HEK293 (cell line): ENCODE measurements around the gene EBP.

ENCODE experiments used
- CTCF ChIA-PET: fragments of 350-600 bp; formaldehyde crosslinking; extraction: SDS; loops from one replicate; lab custom pipeline; 2021; ENCODE audit warnings: antibody characterized with exemption; lab: Yijun Ruan, JAX
- POLR2A ChIA-PET: fragments of 300-600 bp; formaldehyde crosslinking; extraction: SDS; loops from one replicate; lab custom pipeline; 2020; ENCODE audit warnings: antibody characterized with exemption, inconsistent platforms; lab: Yijun Ruan, JAX
- H3K27ac ChIP-seq: fragments of 200-500 bp; sonication (Bioruptor generic); 2 replicates; pipeline ENCODE4 v1.5.1; 2014; ENCODE audit warnings: low read depth, low read length, control low read depth, inconsistent platforms; ENCODE audit errors: extremely low read depth
- H3K36me3 ChIP-seq, 2 experiments: fragments of 200-500 bp in 1 of 2; sonication (Bioruptor generic) in 1 of 2; 1 replicate in 1 of 2; 2 replicates in 1 of 2; pipeline ENCODE4 v1.5.1; 2014 to 2017; ENCODE audit warnings: inconsistent platforms in 2 of 2, low read length in 2 of 2; ENCODE audit not compliant: control insufficient read depth in 2 of 2, insufficient read depth in 1 of 2
- H3K4me1 ChIP-seq: fragments of 200-500 bp; sonication (Bioruptor generic); 2 replicates; pipeline ENCODE4 v1.5.1; 2014; ENCODE audit warnings: mild to moderate bottlenecking, low read length, inconsistent platforms; ENCODE audit not compliant: control insufficient read depth, insufficient read depth
- H3K4me3 ChIP-seq: 2 replicates; pipeline ENCODE4 v1.5.1; 2011; ENCODE audit warnings: low read depth, mild to moderate bottlenecking, control low read depth, low read length, moderate library complexity
- H3K9me3 ChIP-seq: fragments of 200-500 bp; sonication (Bioruptor generic); 2 replicates; pipeline ENCODE4 v1.5.1; 2014; ENCODE audit warnings: low read depth, low read length, inconsistent platforms; ENCODE audit not compliant: control insufficient read depth, insufficient read depth
- BCL11A ChIP-seq: fragments of 450-650 bp; formaldehyde crosslinking; IDR thresholded peaks from 2 replicates; pipeline ENCODE4 v1.5.1; 2016; ENCODE audit warnings: low read depth, missing biosample characterization, missing genetic modification characterization
- GLIS1 ChIP-seq: fragments of 450-650 bp; formaldehyde crosslinking; IDR thresholded peaks from 2 replicates; pipeline ENCODE4 v1.5.1; 2016; ENCODE audit warnings: missing biosample characterization, missing genetic modification characterization
- OVOL3 ChIP-seq: fragments of 450-650 bp; formaldehyde crosslinking; IDR thresholded peaks from 2 replicates; pipeline ENCODE4 v1.5.1; 2016; ENCODE audit warnings: missing biosample characterization, missing genetic modification characterization
- PRDM4 ChIP-seq: fragments of 450-650 bp; formaldehyde crosslinking; IDR thresholded peaks from 2 replicates; pipeline ENCODE4 v1.5.1; 2017; ENCODE audit warnings: missing biosample characterization, missing genetic modification characterization
- SP2 ChIP-seq: fragments of 450-650 bp; formaldehyde crosslinking; IDR thresholded peaks from 2 replicates; pipeline ENCODE4 v1.5.1; 2016; ENCODE audit warnings: missing biosample characterization, missing genetic modification characterization
- ZNF16 ChIP-seq: fragments of 450-650 bp; formaldehyde crosslinking; IDR thresholded peaks from 2 replicates; pipeline ENCODE4 v1.5.1; 2016; ENCODE audit warnings: low read depth, missing biosample characterization, missing genetic modification characterization
- ZNF169 ChIP-seq: fragments of 450-650 bp; formaldehyde crosslinking; IDR thresholded peaks from 2 replicates; pipeline ENCODE4 v1.5.1; 2016; ENCODE audit warnings: missing biosample characterization, missing genetic modification characterization
- ZNF223 ChIP-seq: fragments of 450-650 bp; formaldehyde crosslinking; IDR thresholded peaks from 2 replicates; pipeline ENCODE4 v1.5.1; 2016; ENCODE audit warnings: missing biosample characterization, missing genetic modification characterization
- ZNF239 ChIP-seq: fragments of 450-650 bp; formaldehyde crosslinking; IDR thresholded peaks from 2 replicates; pipeline ENCODE4 v1.5.1; 2016; ENCODE audit warnings: missing biosample characterization, missing genetic modification characterization
- ZNF341 ChIP-seq: fragments of 450-650 bp; formaldehyde crosslinking; IDR thresholded peaks from 2 replicates; pipeline ENCODE4; 2016; ENCODE audit warnings: low read depth, missing biosample characterization, missing genetic modification characterization
- ZNF404 ChIP-seq: fragments of 450-650 bp; formaldehyde crosslinking; IDR thresholded peaks from 2 replicates; pipeline ENCODE4 v1.5.1; 2017; ENCODE audit warnings: missing biosample characterization, missing genetic modification characterization
- ZNF530 ChIP-seq: fragments of 450-650 bp; formaldehyde crosslinking; IDR thresholded peaks from 2 replicates; pipeline ENCODE4 v1.5.1; 2016; ENCODE audit warnings: low read depth, missing biosample characterization, missing genetic modification characterization
- ZNF558 ChIP-seq: fragments of 450-650 bp; formaldehyde crosslinking; IDR thresholded peaks from 2 replicates; pipeline ENCODE4 v1.5.1; 2016; ENCODE audit warnings: missing biosample characterization, missing genetic modification characterization
- ZNF560 ChIP-seq: fragments of 450-650 bp; formaldehyde crosslinking; IDR thresholded peaks from 2 replicates; pipeline ENCODE4 v1.5.1; 2017; ENCODE audit warnings: missing biosample characterization, missing genetic modification characterization, borderline replicate concordance
- ZNF571 ChIP-seq: fragments of 450-650 bp; formaldehyde crosslinking; IDR thresholded peaks from 2 replicates; pipeline ENCODE4 v1.5.0; 2017; ENCODE audit warnings: missing biosample characterization, missing genetic modification characterization
- ZNF707 ChIP-seq: fragments of 450-650 bp; formaldehyde crosslinking; IDR thresholded peaks from 2 replicates; pipeline ENCODE4 v1.5.1; 2016; ENCODE audit warnings: missing biosample characterization, missing genetic modification characterization
- ZNF76 ChIP-seq: fragments of 450-650 bp; formaldehyde crosslinking; IDR thresholded peaks from 2 replicates; pipeline ENCODE4; 2016; ENCODE audit warnings: low read depth, missing biosample characterization, missing genetic modification characterization, borderline replicate concordance
- ZNF785 ChIP-seq: fragments of 450-650 bp; formaldehyde crosslinking; IDR thresholded peaks from 2 replicates; pipeline ENCODE4 v1.5.1; 2016; ENCODE audit warnings: missing biosample characterization, missing genetic modification characterization
- ZNF791 ChIP-seq: fragments of 450-650 bp; formaldehyde crosslinking; IDR thresholded peaks from 2 replicates; pipeline ENCODE4 v1.5.1; 2016; ENCODE audit warnings: missing biosample characterization, missing genetic modification characterization
- ZSCAN5A ChIP-seq: fragments of 450-650 bp; formaldehyde crosslinking; IDR thresholded peaks from 2 replicates; pipeline ENCODE4 v1.5.1; 2016; ENCODE audit warnings: missing biosample characterization, missing genetic modification characterization
- TF ChIP-seq, protein P1 (sequence below): fragments of 450-650 bp; formaldehyde crosslinking; IDR thresholded peaks from 2 replicates; pipeline ENCODE4 v1.5.1; 2016; ENCODE audit warnings: missing biosample characterization, missing genetic modification characterization

Gene EBP

GRCh38 chrX:48472851-48473703, 48.5 kb upstream of the EBP start:
- Histone ChIP-seq H3K9me3 (no peaks in the 10 kb centered on the region), H3K27ac (no peak overlapping the region), H3K4me3 (no peak overlapping the region), H3K4me1 (0 out of 2 replicates have a peak, but pooled peaks cover 2% of the 10 kb centered on the region), H3K36me3 (peaks cover 0 to 3% of the 10 kb centered on the region in 2 experiments; a peak in 1 of 3 replicates)
- POLR2A ChIA-PET, result no interaction called here
- CTCF ChIA-PET, result interaction anchor here (0.7 kb wide), 2 partner anchors 31 to 1312 kb away, joined by 3 to 4 read pairs; no protein-coding TSS in a partner anchor
- TF ChIP-seq ZNF707 (tag by site-specific recombination) (no peak), ZNF341 (tag by site-specific recombination) (peak; percentile 54; the same call in 1 of the 2 replicates)

DNA sequence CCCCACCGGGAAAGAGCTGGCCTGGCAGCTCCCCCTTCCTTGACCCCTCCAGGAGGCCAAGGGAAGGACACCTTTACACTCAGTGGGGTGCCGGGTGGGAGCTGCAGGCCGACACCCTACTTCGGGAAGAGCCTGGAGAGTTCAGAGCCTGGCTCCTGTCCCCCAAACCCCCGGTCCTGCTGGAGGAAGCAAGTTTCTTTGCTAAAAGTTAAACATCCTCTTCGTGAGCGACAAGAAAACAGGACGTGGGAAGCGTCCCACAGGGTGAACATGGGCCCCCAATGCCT, 48.0 kb upstream of the EBP start:
- no peaks in the 10 kb centered on the region for H3K9me3 ChIP-seq
- no peak for TF ChIP-seq ZNF223 (tag by site-specific recombination)
- no peak for TF ChIP-seq SP2 (tag by site-specific recombination)
- TF ChIP-seq GLIS1 (tag by site-specific recombination), result no peak
- no peak for TF ChIP-seq ZNF16 (tag by site-specific recombination)
- TF ChIP-seq, protein P1, sequence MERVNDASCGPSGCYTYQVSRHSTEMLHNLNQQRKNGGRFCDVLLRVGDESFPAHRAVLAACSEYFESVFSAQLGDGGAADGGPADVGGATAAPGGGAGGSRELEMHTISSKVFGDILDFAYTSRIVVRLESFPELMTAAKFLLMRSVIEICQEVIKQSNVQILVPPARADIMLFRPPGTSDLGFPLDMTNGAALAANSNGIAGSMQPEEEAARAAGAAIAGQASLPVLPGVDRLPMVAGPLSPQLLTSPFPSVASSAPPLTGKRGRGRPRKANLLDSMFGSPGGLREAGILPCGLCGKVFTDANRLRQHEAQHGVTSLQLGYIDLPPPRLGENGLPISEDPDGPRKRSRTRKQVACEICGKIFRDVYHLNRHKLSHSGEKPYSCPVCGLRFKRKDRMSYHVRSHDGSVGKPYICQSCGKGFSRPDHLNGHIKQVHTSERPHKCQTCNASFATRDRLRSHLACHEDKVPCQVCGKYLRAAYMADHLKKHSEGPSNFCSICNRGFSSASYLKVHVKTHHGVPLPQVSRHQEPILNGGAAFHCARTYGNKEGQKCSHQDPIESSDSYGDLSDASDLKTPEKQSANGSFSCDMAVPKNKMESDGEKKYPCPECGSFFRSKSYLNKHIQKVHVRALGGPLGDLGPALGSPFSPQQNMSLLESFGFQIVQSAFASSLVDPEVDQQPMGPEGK, result no peak
- TF ChIP-seq ZNF785, result no peak
- TF ChIP-seq BCL11A (tag by site-specific recombination), result no peak
- TF ChIP-seq ZNF239, result no peak
- no peak for TF ChIP-seq ZNF76 (tag by site-specific recombination)
- TF ChIP-seq ZNF530 (tag by site-specific recombination), result no peak
- no peak for TF ChIP-seq PRDM4
- no peak for TF ChIP-seq OVOL3 (tag by site-specific recombination)
- no peak for TF ChIP-seq ZNF791 (tag by site-specific recombination)
- no peak for TF ChIP-seq ZNF404 (tag by site-specific recombination)
- TF ChIP-seq ZNF571 (tag by site-specific recombination), result no peak
- TF ChIP-seq ZNF169, result no peak
- TF ChIP-seq ZNF558 (tag by site-specific recombination), result no peak
- no peak for TF ChIP-seq ZNF560 (tag by site-specific recombination)
- TF ChIP-seq ZSCAN5A (tag by site-specific recombination), result no peak
- TF ChIP-seq, all 188 proteins: peak for 0
- H3K36me3 ChIP-seq, result peaks cover 0 to 9% of the 10 kb centered on the region in 2 experiments; a peak in 2 of 3 replicates
- POLR2A ChIA-PET, result interaction anchor here (0.8 kb wide), 1 partner anchor 11 kb away, joined by 3 read pairs; no protein-coding TSS in a partner anchor
- no peak overlapping the region for H3K27ac ChIP-seq
- 0 out of 2 replicates have a peak, but pooled peaks cover 2% of the 10 kb centered on the region for H3K4me1 ChIP-seq
- CTCF ChIA-PET, result interaction anchor here (0.6 to 1.0 kb wide), 4 partner anchors 9 to 1312 kb away, joined by 3 to 4 read pairs (median 4); no protein-coding TSS in a partner anchor
- H3K4me3 ChIP-seq, result no peak overlapping the region
